ENCODE results near the gene PADI3.

Gene PADI3

GRCh38 chr1:17274186-17275170, 25.6 kb downstream of the PADI3 start:
- DNase-seq, result no peak

GRCh38 chr1:17276568-17276967, 27.7 kb downstream of the PADI3 start:
- no peak for DNase-seq

GRCh38 chr1:17277511-17278159, 28.7 kb downstream of the PADI3 start:
- DNase-seq, result no peak

- DNase-seq, result no peak
Measured at GRCh38 chr1:17278996-17279830, 30.3 kb downstream of the PADI3 start.

GRCh38 chr1:17280436-17280835, 31.5 kb downstream of the PADI3 start:
- DNase-seq, result no peak

GRCh38 chr1:17280894-17281293, 32.0 kb downstream of the PADI3 start:
- no peak for DNase-seq

GRCh38 chr1:17281775-17282181, 32.9 kb downstream of the PADI3 start:
- DNase-seq, result no peak

GRCh38 chr1:17282836-17283235, 33.9 kb downstream of the PADI3 start:
- no peak for DNase-seq

GRCh38 chr1:17286646-17287045, 37.7 kb downstream of the PADI3 start:
- DNase-seq, result no peak

GRCh38 chr1:17287130-17287776, 38.4 kb downstream of the PADI3 start:
- DNase-seq, result no peak

- DNase-seq, result no peak
Measured at GRCh38 chr1:17289721-17290120, 40.8 kb downstream of the PADI3 start.

- DNase-seq, result no peak
Measured at GRCh38 chr1:17290553-17290952, 41.7 kb downstream of the PADI3 start.

- no peak for DNase-seq
Measured at GRCh38 chr1:17292299-17293160, 43.6 kb downstream of the PADI3 start.

GRCh38 chr1:17293681-17294425, 45.0 kb downstream of the PADI3 start:
- no peak for DNase-seq

- no peak for DNase-seq
Measured at GRCh38 chr1:17295292-17295691, 46.4 kb downstream of the PADI3 start.

GRCh38 chr1:17296086-17296485, 47.2 kb downstream of the PADI3 start:
- no peak for DNase-seq

- DNase-seq, result no peak
Measured at GRCh38 chr1:17297991-17298390, 49.1 kb downstream of the PADI3 start.

GRCh38 chr1:17301767-17302166, 52.9 kb downstream of the PADI3 start:
- DNase-seq, result no peak

GRCh38 chr1:17304151-17304825, 55.4 kb downstream of the PADI3 start:
- DNase-seq, result no peak

GRCh38 chr1:17304826-17305175, 55.9 kb downstream of the PADI3 start:
- no peak for DNase-seq

Data from T-helper 9 cell (primary cell).